Fibroblast of lung (primary cell): ENCODE results near the gene PHF10. TPM values are rescaled to one million over a fixed set of nuclear protein-coding genes. Genes with fewer than 3 reads are reported as not detected.
A peak's percentile ranks its signal among the peaks of the same experiment; 100 is the strongest.

Experiments used
- DNase-seq, 2 donors: peaks; one replicate each; pipeline versions ENCODE4 v3.0.0 to v3.0.0-alpha.2; 2010; ENCODE audit warnings: low read depth in 2 of 2
- H2AFZ ChIP-seq: 2 replicates; pipeline ENCODE4 v1.5.1; 2012; ENCODE audit warnings: low read length, control low read depth, inconsistent platforms
- H3K27ac ChIP-seq: 2 replicates; pipeline ENCODE4 v1.5.1; 2011; ENCODE audit warnings: low read length, control low read depth; ENCODE audit not compliant: insufficient read depth
- H3K27me3 ChIP-seq: 2 replicates; pipeline ENCODE4 v1.5.1; 2011; ENCODE audit warnings: mild to moderate bottlenecking, low read length; ENCODE audit not compliant: control insufficient read depth, insufficient read depth
- H3K36me3 ChIP-seq: 2 replicates; pipeline ENCODE4 v1.5.1; 2011; ENCODE audit warnings: low read length; ENCODE audit not compliant: control insufficient read depth, insufficient read depth
- H3K4me1 ChIP-seq: 2 replicates; pipeline ENCODE4 v1.5.1; 2011; ENCODE audit warnings: low read length; ENCODE audit not compliant: control insufficient read depth, insufficient read depth; ENCODE audit errors: extremely low read depth
- H3K4me2 ChIP-seq: 2 replicates; pipeline ENCODE4 v1.5.1; 2011; ENCODE audit warnings: low read length, control low read depth; ENCODE audit not compliant: insufficient read depth; ENCODE audit errors: extremely low read depth
- H3K4me3 ChIP-seq, 4 experiments: fragments of 200-600 bp in 1 of 4; sonication (generic) in 1 of 4; replicated peaks in 1 of 4; 2 replicates each; pipeline ENCODE4 v1.5.1; 2011 to 2016; ENCODE audit warnings: low read length in 4 of 4, low read depth in 3 of 4, mild to moderate bottlenecking in 3 of 4, control low read depth in 2 of 4, inconsistent platforms in 1 of 4, mixed read lengths in 1 of 4; ENCODE audit not compliant: insufficient read depth in 1 of 4; ENCODE audit errors: control extremely low read depth in 1 of 4
- H3K79me2 ChIP-seq: 2 replicates; pipeline ENCODE4 v1.5.1; 2012; ENCODE audit warnings: mild to moderate bottlenecking, low read length, inconsistent platforms; ENCODE audit not compliant: control insufficient read depth, insufficient read depth
- H3K9ac ChIP-seq: 2 replicates; pipeline ENCODE4 v1.5.1; 2011; ENCODE audit warnings: mild to moderate bottlenecking, low read length, control low read depth; ENCODE audit not compliant: insufficient read depth
- H3K9me3 ChIP-seq: 2 replicates; pipeline ENCODE4 v1.5.1; 2012; ENCODE audit warnings: low read depth, low read length; ENCODE audit not compliant: control insufficient read depth, insufficient read depth
- H4K20me1 ChIP-seq: 2 replicates; pipeline ENCODE4 v1.5.1; 2011; ENCODE audit warnings: low read length; ENCODE audit not compliant: control insufficient read depth, insufficient read depth; ENCODE audit errors: extremely low read depth
- CTCF ChIP-seq, 2 donors: IDR thresholded peaks in 1 of 2; conservative IDR thresholded peaks in 1 of 2; 1 replicate in 1 of 2; 2 replicates in 1 of 2; pipeline ENCODE4 v1.5.1; 2011 to 2012; ENCODE audit warnings: low read length in 2 of 2, control low read depth in 1 of 2, inconsistent platforms in 1 of 2, low read depth in 1 of 2, mild to moderate bottlenecking in 1 of 2
- EZH2 ChIP-seq: IDR thresholded peaks from 2 replicates; pipeline ENCODE4 v1.5.1; 2012; ENCODE audit warnings: low read length, control low read depth, mild to moderate bottlenecking; ENCODE audit errors: missing control alignments
- polyA plus RNA-seq, 2 donors: library from polyadenylated mRNA; depleted of rRNA in 1 of 2; stranded (reverse) in 1 of 2; unstranded in 1 of 2; fragments of >200 nt; gene quantifications; 2 replicates each; pipeline ENCODE4 v1.2.1, GENCODE V29; 2011 to 2012; ENCODE audit warnings: missing spikeins in 1 of 2
- total RNA-seq: library from RNA; depleted of rRNA; stranded (reverse); fragments of >200 nt; gene quantifications from 2 replicates; pipeline ENCODE4 v1.2.1, GENCODE V29; 2014

PHF10 gene
- total and polyA plus RNA-seq, 2 donors (not counting 1 experiment from before 2014, with no cell fraction given): 15.5 to 20.8 TPM

GRCh38 chr6:169752074-169752623 lies 27.8 kb upstream of the PHF10 start:
- peak overlapping the region; percentile 74 to 96 (median 88) for H3K4me3 ChIP-seq
- H3K27ac ChIP-seq: peak overlapping the region; percentile 98
- H3K4me2 ChIP-seq: peak overlapping the region; percentile 65
- DNase-seq: no peak
- no peaks in the 10 kb centered on the region for H3K27me3 ChIP-seq
- peak overlapping the region; percentile 82 for H2AFZ ChIP-seq
- peak overlapping the region; percentile 98 for H3K9ac ChIP-seq
- no peaks in the 10 kb centered on the region for H4K20me1 ChIP-seq
- no peaks in the 10 kb centered on the region for H3K9me3 ChIP-seq
- peaks cover 3% of the 10 kb centered on the region for H3K4me1 ChIP-seq
- peaks cover 12% of the 10 kb centered on the region for H3K79me2 ChIP-seq
- no peaks in the 10 kb centered on the region for H3K36me3 ChIP-seq
- TF ChIP-seq CTCF (conservative IDR thresholded peaks at IDR 0.05 in 1 of 2, IDR thresholded peaks at IDR 0.05 in 1 of 2; ENCODE audit: low read depth in 1 of 2, low read length in 2 of 2) (no peak), EZH2 (no peak)

- peak within 1 kb of the TSS; percentile 84 for H2AFZ ChIP-seq
- H4K20me1 ChIP-seq: no peaks in the 10 kb centered on the region
- H3K4me3 ChIP-seq: peak within 1 kb of the TSS; percentile 74 to 97 (median 93)
- H3K79me2 ChIP-seq: peaks cover 12% of the 10 kb centered on the region
- DNase-seq: peak; percentile 93 to 94
- H3K9me3 ChIP-seq: no peaks in the 10 kb centered on the region
- peak within 1 kb of the TSS; percentile 98 for H3K9ac ChIP-seq
- peaks cover 3% of the 10 kb centered on the region for H3K4me1 ChIP-seq
- peak within 1 kb of the TSS; percentile 84 for H3K4me2 ChIP-seq
- peak within 1 kb of the TSS; percentile 98 for H3K27ac ChIP-seq
- no peak for TF ChIP-seq EZH2
- peak in 1 of 2 donors; percentile 16 for TF ChIP-seq CTCF (conservative IDR thresholded peaks at IDR 0.05 in 1 of 2, IDR thresholded peaks at IDR 0.05 in 1 of 2; ENCODE audit: low read depth in 1 of 2, low read length in 2 of 2)
- no peaks in the 10 kb centered on the region for H3K36me3 ChIP-seq
- H3K27me3 ChIP-seq: no peaks in the 10 kb centered on the region
Observed at GRCh38 chr6:169751242-169752073, 27.2 kb upstream of the PHF10 start, which contains the start of the genes DYNLT2 and ERMARD. Gene DYNLT2, minus strand, starts transcription at chr6:169751572. Its CDS starts 114 bp downstream, at chr6:169751458. Gene ERMARD, plus strand, starts transcription at chr6:169751622. Its CDS starts 36 bp downstream, at chr6:169751658.

GRCh38 chr6:169746556-169746955 lies 22.3 kb upstream of the PHF10 start:
- DNase-seq: no peak
- H3K79me2 ChIP-seq: peaks cover 12% of the 10 kb centered on the region
- no peaks in the 10 kb centered on the region for H4K20me1 ChIP-seq
- no peak overlapping the region for H2AFZ ChIP-seq
- no peak overlapping the region for H3K4me3 ChIP-seq
- no peak for TF ChIP-seq EZH2
- TF ChIP-seq CTCF (conservative IDR thresholded peaks at IDR 0.05 in 1 of 2, IDR thresholded peaks at IDR 0.05 in 1 of 2; ENCODE audit: low read depth in 1 of 2, low read length in 2 of 2): no peak
- peaks cover 3% of the 10 kb centered on the region for H3K4me1 ChIP-seq
- H3K9ac ChIP-seq: no peak overlapping the region
- H3K27me3 ChIP-seq: no peaks in the 10 kb centered on the region
- no peaks in the 10 kb centered on the region for H3K36me3 ChIP-seq
- H3K9me3 ChIP-seq: no peaks in the 10 kb centered on the region
- no peak overlapping the region for H3K27ac ChIP-seq
- H3K4me2 ChIP-seq: no peak overlapping the region
